ENCODE results near the gene ACOXL.

ACOXL gene

GRCh38 chr2:110979471-110980338 is 247.3 kb downstream of the ACOXL start:
- no peak for DNase-seq

GRCh38 chr2:110980339-110981062 is 248.1 kb downstream of the ACOXL start:
- DNase-seq: no peak

- no peak for DNase-seq
Observed at GRCh38 chr2:110983133-110983532, 250.8 kb downstream of the ACOXL start.

GRCh38 chr2:110984694-110985490 is 252.5 kb downstream of the ACOXL start:
- DNase-seq: no peak

- DNase-seq: no peak
Observed at GRCh38 chr2:110990440-110990839, 258.1 kb downstream of the ACOXL start.

GRCh38 chr2:110991911-110992310 is 259.5 kb downstream of the ACOXL start:
- no peak for DNase-seq

GRCh38 chr2:110992886-110993285 is 260.5 kb downstream of the ACOXL start:
- DNase-seq: no peak

- peak; percentile 21 for DNase-seq
Observed at GRCh38 chr2:110993557-110994231, 261.3 kb downstream of the ACOXL start.

GRCh38 chr2:110994250-110994961 is 262.0 kb downstream of the ACOXL start:
- peak; percentile 29 for DNase-seq

- no peak for DNase-seq
Observed at GRCh38 chr2:110995911-110996310, 263.5 kb downstream of the ACOXL start.

- DNase-seq: no peak
Observed at GRCh38 chr2:110997331-110998045, 265.1 kb downstream of the ACOXL start.

- no peak for DNase-seq
Observed at GRCh38 chr2:110998311-110998710, 265.9 kb downstream of the ACOXL start.

- no peak for DNase-seq
Observed at GRCh38 chr2:110999626-111000025, 267.3 kb downstream of the ACOXL start.

- DNase-seq: no peak
Observed at GRCh38 chr2:111005307-111005706, 272.9 kb downstream of the ACOXL start.

GRCh38 chr2:111005821-111006220 is 273.4 kb downstream of the ACOXL start:
- no peak for DNase-seq

GRCh38 chr2:111007757-111008688 is 275.6 kb downstream of the ACOXL start:
- no peak for DNase-seq

- DNase-seq: no peak
Observed at GRCh38 chr2:111011218-111011617, 278.8 kb downstream of the ACOXL start.

- DNase-seq: no peak
Observed at GRCh38 chr2:111015283-111015995, 283.1 kb downstream of the ACOXL start.

- peak; percentile 14 for DNase-seq
Observed at GRCh38 chr2:111017034-111017622, 284.8 kb downstream of the ACOXL start.
